Gastrocnemius medialis (tissue), 4 donors: ENCODE measurements around the gene LRCH1. TPM values are rescaled to one million over a fixed set of nuclear protein-coding genes. Genes with fewer than 3 reads are reported as not detected.

Experiments used
- ATAC-seq, 2 donors: fragments of 150-250 bp; one replicate each; pipeline ENCODE4 v1.9.1; 2016
- DNase-seq, 2 donors: peaks; one replicate each; pipeline ENCODE4 v3.0.0-alpha.2; 2019
- H3K27ac ChIP-seq, 4 donors: fragments of 200-600 bp; sonication (generic); 1 replicate in 1 of 4; 2 replicates in 3 of 4; pipeline ENCODE4 v1.5.1; 2016 to 2018; ENCODE audit warnings: mild to moderate bottlenecking in 2 of 4, moderate library complexity in 1 of 4
- H3K27me3 ChIP-seq, 3 donors: fragments of 200-600 bp; sonication (generic) in 2 of 3; 1 replicate in 1 of 3; 2 replicates in 2 of 3; pipeline versions ENCODE4 v1.5.1 to v1.6.0; 2016 to 2019; ENCODE audit warnings: mild to moderate bottlenecking in 1 of 3, moderate library complexity in 1 of 3
- H3K36me3 ChIP-seq, 2 donors: fragments of 200-600 bp; sonication (generic) in 1 of 2; one replicate each; pipeline ENCODE4 v1.5.1; 2017 to 2018
- H3K4me1 ChIP-seq, 2 donors: fragments of 200-600 bp; sonication (generic) in 1 of 2; one replicate each; pipeline ENCODE4 v1.5.1; 2016 to 2017; ENCODE audit warnings: mild to moderate bottlenecking in 2 of 2
- H3K4me3 ChIP-seq, 4 donors: fragments of 200-600 bp; sonication (generic) in 3 of 4; 1 replicate in 1 of 4; 2 replicates in 3 of 4; pipeline ENCODE4 v1.5.1; 2016 to 2019; ENCODE audit warnings: mild to moderate bottlenecking in 2 of 4
- H3K9me3 ChIP-seq, 3 donors: fragments of 200-600 bp; sonication (generic) in 2 of 3; 1 replicate in 1 of 3; 2 replicates in 2 of 3; pipeline ENCODE4 v1.5.1; 2016 to 2019
- POLR2A ChIP-seq, 2 donors: fragments of 450-650 bp; IDR thresholded peaks; one replicate each; pipeline ENCODE4 v1.6.1; 2017; ENCODE audit warnings: antibody characterized with exemption in 2 of 2, mild to moderate bottlenecking in 2 of 2, moderate library complexity in 2 of 2
- in situ Hi-C, 4 donors: fragments of 200-750 bp; cut with MboI; loops; one replicate each; pipeline versions ENCODE4 v1.15.0 to v1.8.0; 2017; ENCODE audit warnings: low sequenced_read_pairs in 4 of 4
- intact Hi-C: fragments of 100-400 bp; cut with DNase I; formaldehyde crosslinking; loops from one replicate; pipeline ENCODE4 v1.15.1; 2023; ENCODE audit warnings: low total_unique reads
- total RNA-seq, 4 donors: library from RNA; depleted of rRNA; stranded (reverse); fragments of >200 nt; gene quantifications; one replicate each; pipeline versions ENCODE4 v1.1.0 to v1.2.3, GENCODE V29; 2016
- TF ChIP-seq, protein P1 (sequence below), 5 experiments: fragments of 450-650 bp in 3 of 5; fragments of 200-600 bp in 2 of 5; sonication (generic) in 2 of 5; IDR thresholded peaks in 4 of 5; conservative IDR thresholded peaks in 1 of 5; 1 replicate in 4 of 5; 2 replicates in 1 of 5; pipeline ENCODE4 v1.5.1; 2016 to 2019; ENCODE audit warnings: antibody characterized with exemption in 5 of 5, mild to moderate bottlenecking in 3 of 5, moderate library complexity in 3 of 5

Gene LRCH1
- total RNA-seq, 4 donors from 2014 or later, result 3.4 to 5.0 (median 3.9) TPM

DNA sequence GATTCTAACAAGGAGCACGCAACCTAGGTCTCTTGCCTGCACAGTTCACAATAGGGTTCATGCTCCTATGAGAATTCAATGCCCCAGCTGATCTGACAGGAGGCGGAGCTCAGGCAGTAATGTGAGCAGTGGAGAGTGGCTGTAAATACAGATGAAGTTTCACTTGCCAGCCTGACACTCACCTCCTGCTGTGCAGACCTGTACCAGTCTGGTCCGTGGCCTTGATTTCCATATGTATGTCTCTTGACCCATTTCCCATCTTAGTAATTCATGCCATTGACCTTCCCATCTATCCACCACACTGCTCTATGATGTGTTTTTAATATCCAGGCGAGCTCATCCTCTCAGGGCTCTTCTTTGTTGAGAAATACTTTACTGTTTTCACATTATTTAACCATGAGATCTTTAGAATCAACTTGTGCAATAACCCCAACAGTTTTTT, 95.2 kb downstream of the LRCH1 start:
- Histone ChIP-seq H3K4me1 (peaks cover 2 to 9% of the 10 kb centered on the region in 2 donors), H3K4me3 (no peak overlapping the region), H3K36me3 (no peaks in the 10 kb centered on the region), H3K27me3 (no peaks in the 10 kb centered on the region), H3K9me3 (no peaks in the 10 kb centered on the region), H3K27ac (no peak overlapping the region)
- in situ Hi-C loops (no loop called here), intact Hi-C loops (no loop called here)
- no peak for TF ChIP-seq POLR2A (IDR thresholded peaks at IDR 0.05)
- TF ChIP-seq, protein P1, sequence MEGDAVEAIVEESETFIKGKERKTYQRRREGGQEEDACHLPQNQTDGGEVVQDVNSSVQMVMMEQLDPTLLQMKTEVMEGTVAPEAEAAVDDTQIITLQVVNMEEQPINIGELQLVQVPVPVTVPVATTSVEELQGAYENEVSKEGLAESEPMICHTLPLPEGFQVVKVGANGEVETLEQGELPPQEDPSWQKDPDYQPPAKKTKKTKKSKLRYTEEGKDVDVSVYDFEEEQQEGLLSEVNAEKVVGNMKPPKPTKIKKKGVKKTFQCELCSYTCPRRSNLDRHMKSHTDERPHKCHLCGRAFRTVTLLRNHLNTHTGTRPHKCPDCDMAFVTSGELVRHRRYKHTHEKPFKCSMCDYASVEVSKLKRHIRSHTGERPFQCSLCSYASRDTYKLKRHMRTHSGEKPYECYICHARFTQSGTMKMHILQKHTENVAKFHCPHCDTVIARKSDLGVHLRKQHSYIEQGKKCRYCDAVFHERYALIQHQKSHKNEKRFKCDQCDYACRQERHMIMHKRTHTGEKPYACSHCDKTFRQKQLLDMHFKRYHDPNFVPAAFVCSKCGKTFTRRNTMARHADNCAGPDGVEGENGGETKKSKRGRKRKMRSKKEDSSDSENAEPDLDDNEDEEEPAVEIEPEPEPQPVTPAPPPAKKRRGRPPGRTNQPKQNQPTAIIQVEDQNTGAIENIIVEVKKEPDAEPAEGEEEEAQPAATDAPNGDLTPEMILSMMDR (IDR thresholded peaks at IDR 0.05 in 4 of 5, conservative IDR thresholded peaks at IDR 0.05 in 1 of 5), result no peak
- DNase-seq (no peak), ATAC-seq (no peak)

DNA sequence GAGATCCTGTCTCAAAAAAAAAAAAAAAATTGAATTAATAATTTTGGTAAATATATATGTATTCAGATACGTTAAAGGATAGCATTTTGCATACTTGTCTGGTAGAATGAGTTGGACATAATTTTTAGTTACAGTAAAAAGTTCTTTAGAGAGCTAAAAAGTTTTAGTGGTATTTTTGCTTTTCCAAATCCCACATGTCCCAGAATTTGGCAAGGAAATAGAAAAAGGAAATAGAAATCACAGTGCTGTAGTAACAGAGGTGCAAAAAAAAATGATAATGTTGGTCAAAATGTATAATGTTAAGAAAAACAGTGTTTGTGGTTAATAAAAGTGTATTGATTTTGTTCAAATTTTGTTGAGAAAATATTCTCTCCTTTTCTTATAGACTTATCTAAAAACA, 96.8 kb downstream of the LRCH1 start:
- H3K36me3 ChIP-seq, result no peaks in the 10 kb centered on the region
- DNase-seq (no peak), ATAC-seq (no peak)
- H3K4me3 ChIP-seq, result no peak overlapping the region
- intact Hi-C loops, result no loop called here
- peaks cover 4 to 6% of the 10 kb centered on the region in 2 donors for H3K4me1 ChIP-seq
- no peaks in the 10 kb centered on the region for H3K27me3 ChIP-seq
- in situ Hi-C loops, result no loop called here
- no peaks in the 10 kb centered on the region for H3K9me3 ChIP-seq
- TF ChIP-seq, protein P1 (IDR thresholded peaks at IDR 0.05 in 4 of 5, conservative IDR thresholded peaks at IDR 0.05 in 1 of 5), result no peak
- TF ChIP-seq POLR2A (IDR thresholded peaks at IDR 0.05), result no peak
- H3K27ac ChIP-seq, result no peak overlapping the region

DNA sequence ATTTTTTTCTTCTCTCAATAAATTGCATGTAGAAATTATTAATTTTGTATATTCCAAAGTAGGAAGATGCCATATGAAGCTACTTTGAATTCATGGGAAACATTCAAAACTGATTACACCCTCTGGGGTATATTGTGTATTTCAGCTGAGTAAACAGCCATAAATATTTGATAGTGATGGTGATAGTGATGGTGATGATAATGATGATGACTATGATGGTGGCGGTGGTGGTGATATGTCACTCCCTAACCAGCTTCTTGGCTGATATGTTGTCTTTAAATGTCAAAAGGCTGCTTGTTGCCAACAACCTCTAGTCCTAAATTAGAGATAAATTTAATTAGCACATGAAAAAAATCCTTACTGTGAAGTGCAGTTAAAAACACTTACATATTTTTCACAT, 102.0 kb downstream of the LRCH1 start:
- intact Hi-C loops, result no loop called here
- Histone ChIP-seq H3K36me3 (no peaks in the 10 kb centered on the region), H3K4me3 (no peak overlapping the region), H3K27me3 (no peaks in the 10 kb centered on the region), H3K9me3 (no peaks in the 10 kb centered on the region), H3K27ac (peak overlapping the region; percentile 51 to 73 (median 64)), H3K4me1 (peaks cover 0 to 39% of the 10 kb centered on the region in 2 donors)
- TF ChIP-seq POLR2A (IDR thresholded peaks at IDR 0.05), result no peak
- in situ Hi-C loops, result no loop called here
- ATAC-seq, result no peak
- no peak for DNase-seq

DNA sequence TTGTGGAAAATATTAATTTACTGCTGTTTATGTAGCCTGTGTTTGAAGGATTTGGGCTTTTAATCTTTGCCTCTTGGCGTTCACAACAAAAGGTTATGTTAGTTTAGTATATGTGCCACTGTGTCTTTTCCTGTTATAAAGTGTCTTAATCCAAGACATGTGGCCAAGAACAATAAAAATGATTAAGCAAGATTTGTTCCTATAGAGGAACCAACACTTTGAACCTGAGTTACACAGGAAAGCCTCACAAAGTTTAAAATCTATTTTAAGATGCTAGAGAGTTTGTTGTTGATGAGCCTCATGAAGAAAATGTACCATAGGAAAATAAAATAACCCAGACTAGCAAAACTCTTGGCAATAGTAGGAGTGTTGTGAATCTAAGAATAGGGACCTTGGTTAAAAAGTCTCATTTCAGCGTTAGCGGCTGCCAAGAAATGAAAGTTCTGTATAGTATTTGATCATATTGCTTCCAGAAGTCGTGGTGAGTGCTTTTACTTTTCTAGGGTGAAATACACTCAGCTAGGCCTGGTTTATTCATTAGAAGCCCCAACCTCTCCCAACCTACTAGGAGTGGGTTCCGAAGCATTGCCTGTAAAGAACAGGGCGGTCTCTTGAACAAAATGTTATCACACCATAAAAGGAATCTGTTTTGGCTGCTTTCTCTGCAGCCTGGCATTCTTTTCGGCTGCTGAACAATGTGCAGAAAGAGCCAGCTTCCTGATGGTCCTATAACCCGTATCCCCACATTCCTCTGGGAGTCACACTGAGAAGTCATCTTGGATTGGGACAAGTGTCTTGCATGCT, 102.6 kb downstream of the LRCH1 start:
- H3K4me1 ChIP-seq, result peaks cover 0 to 39% of the 10 kb centered on the region in 2 donors

DNA sequence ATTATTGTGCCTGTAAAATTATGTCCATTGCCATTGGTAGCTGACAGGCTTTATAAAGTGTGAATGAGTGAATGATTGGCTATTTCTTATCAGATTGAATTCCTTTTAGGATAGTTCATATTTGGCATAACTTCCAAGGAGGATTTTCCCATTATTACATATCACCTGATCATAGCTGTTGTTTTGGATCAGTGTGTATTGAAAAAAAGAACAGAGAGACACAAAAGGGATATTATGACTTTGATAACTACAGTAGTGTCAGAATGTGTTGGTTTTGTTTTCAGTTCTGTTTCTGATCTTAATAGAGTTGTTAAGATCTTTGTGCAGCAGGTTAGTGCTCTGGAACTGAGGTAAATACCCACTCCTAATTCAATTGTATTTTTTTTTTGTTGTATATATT, 103.8 kb downstream of the LRCH1 start:
- H3K27me3 ChIP-seq, result no peaks in the 10 kb centered on the region
- H3K4me3 ChIP-seq, result no peak overlapping the region
- DNase-seq (no peak), ATAC-seq (no peak)
- intact Hi-C loops (no loop called here), in situ Hi-C loops (no loop called here)
- no peak for TF ChIP-seq POLR2A (IDR thresholded peaks at IDR 0.05)
- TF ChIP-seq, protein P1 (IDR thresholded peaks at IDR 0.05 in 4 of 5, conservative IDR thresholded peaks at IDR 0.05 in 1 of 5), result no peak
- peaks cover 0 to 39% of the 10 kb centered on the region in 2 donors for H3K4me1 ChIP-seq
- no peaks in the 10 kb centered on the region for H3K36me3 ChIP-seq
- H3K27ac ChIP-seq, result peak overlapping the region; percentile 51 to 73 (median 64)
- no peaks in the 10 kb centered on the region for H3K9me3 ChIP-seq

More for the DNA sequence above, 102.6 kb downstream of the LRCH1 start:
- ATAC-seq (peak; percentile 51 to 67), DNase-seq (no peak)
- Histone ChIP-seq H3K4me3 (no peak overlapping the region), H3K9me3 (no peaks in the 10 kb centered on the region), H3K36me3 (no peaks in the 10 kb centered on the region), H3K27me3 (no peaks in the 10 kb centered on the region), H3K27ac (peak overlapping the region; percentile 51 to 73 (median 64))
- intact Hi-C loops, result no loop called here
- TF ChIP-seq, protein P1 (IDR thresholded peaks at IDR 0.05 in 4 of 5, conservative IDR thresholded peaks at IDR 0.05 in 1 of 5), result no peak
- TF ChIP-seq POLR2A (IDR thresholded peaks at IDR 0.05), result no peak
- in situ Hi-C loops, result no loop called here
